Measurements from ENCODE around the gene TRMT1. TPM values are rescaled to one million over a fixed set of nuclear protein-coding genes. Genes with fewer than 3 reads are reported as not detected.

Gene TRMT1
- total and polyA plus RNA-seq, 2 of the 8 experiments (the other 6 are each of a cell fraction or from before 2014, with no cell fraction given): 77.4 to 99.3 TPM

- no peak for FAIRE-seq
- POLR2A ChIA-PET (ENCODE audit: partially characterized antibody): interaction anchor here (0.6 to 19.5 kb wide), 12 partner anchors 5 to 244 kb away, joined by 3 to 228 read pairs (median 8); partner anchors contain the start of genes IER2, NACC1, STX10 and TRMT1
- no peak for DNase-seq (ENCODE audit: low read depth in 1 of 2, low spot score in 2 of 2)
- no peak overlapping the region for H2AK5ac ChIP-seq (ENCODE audit: low read depth, low read length)
- no peak overlapping the region for H3K9ac ChIP-seq (replicated peaks in 1 of 4; ENCODE audit: extremely low read depth in 1 of 4, low read depth in 3 of 4, low read length in 3 of 4)
- no peak overlapping the region for H2BK15ac ChIP-seq (ENCODE audit: low read length)
- no peak overlapping the region for H4K5ac ChIP-seq (ENCODE audit: insufficient read length, low read depth, low read length)
- H4K20me1 ChIP-seq (replicated peaks in 1 of 2; ENCODE audit: control insufficient read depth in 1 of 2, insufficient read depth in 2 of 2, low read length in 2 of 2): peaks cover 47 to 61% of the 10 kb centered on the region in 2 experiments
- H4K91ac ChIP-seq (replicated peaks; ENCODE audit: insufficient read length, low read length): no peak overlapping the region
- no peak overlapping the region for H3K56ac ChIP-seq (replicated peaks; ENCODE audit: insufficient read length, low read depth, low read length)
- H3K23me2 ChIP-seq (ENCODE audit: low read depth, low read length): no peaks in the 10 kb centered on the region
- no peak overlapping the region for H3K27ac ChIP-seq (ENCODE audit: low read depth, low read length)
- H3K4me1 ChIP-seq (replicated peaks in 1 of 4; ENCODE audit: control insufficient read depth in 3 of 4, insufficient read depth in 4 of 4, low read length in 3 of 4): peaks cover 0 to 7% (median 0%) of the 10 kb centered on the region in 4 experiments; a peak in 3 of 7 replicates
- no peak overlapping the region for H4K8ac ChIP-seq (ENCODE audit: extremely low read depth, insufficient read depth, low read length)
- no peak overlapping the region for H3K23ac ChIP-seq (ENCODE audit: insufficient read length)
- H3K4ac ChIP-seq (replicated peaks; ENCODE audit: insufficient read length, low read depth, low read length): no peak overlapping the region
- H3K14ac ChIP-seq (ENCODE audit: insufficient read length): no peak overlapping the region
- peaks cover 42 to 96% of the 10 kb centered on the region in 2 experiments for H3K79me2 ChIP-seq (ENCODE audit: control insufficient read depth in 1 of 2, insufficient read depth in 2 of 2, low read length in 2 of 2)
- no peak overlapping the region for H3K4me2 ChIP-seq (ENCODE audit: insufficient read depth in 1 of 2, low read depth in 2 of 2, low read length in 2 of 2)
- H3K27me3 ChIP-seq (replicated peaks in 1 of 4; ENCODE audit: control insufficient read depth in 3 of 4, extremely low read depth in 1 of 4, insufficient read depth in 3 of 4, low read length in 3 of 4): no peaks in the 10 kb centered on the region
- H2BK12ac ChIP-seq (ENCODE audit: low read depth, low read length): no peak overlapping the region
- H3K4me3 ChIP-seq (ENCODE audit: extremely low read depth in 1 of 4, insufficient read depth in 2 of 4, low read depth in 3 of 4, low read length in 4 of 4): no peak overlapping the region
- CTCF ChIA-PET (ENCODE audit: partially characterized antibody): interaction anchor here (0.6 to 1.5 kb wide), 4 partner anchors 38 to 915 kb away, joined by 3 to 4 read pairs (median 3); no protein-coding TSS in a partner anchor
- H2AFZ ChIP-seq (ENCODE audit: low read length): no peak overlapping the region
- H2BK20ac ChIP-seq (ENCODE audit: low read length): no peak overlapping the region
- no peak overlapping the region for H3K18ac ChIP-seq (ENCODE audit: extremely low read depth, low read length)
- H2BK5ac ChIP-seq (ENCODE audit: low read depth, low read length): no peak overlapping the region
- no peak for TF ChIP-seq CHD1 (IDR thresholded peaks at IDR 0.05; ENCODE audit: low read depth, low read length)
- no peak for TF ChIP-seq HDAC6 (IDR thresholded peaks at IDR 0.05; ENCODE audit: low read depth, low read length)
- TF ChIP-seq CBX5 (IDR thresholded peaks at IDR 0.05; ENCODE audit: low read depth, low read length): no peak
- no peak for TF ChIP-seq EZH2 (IDR thresholded peaks at IDR 0.05; ENCODE audit: low read depth, low read length, severe bottlenecking)
- TF ChIP-seq CEBPB (IDR thresholded peaks at IDR 0.05; ENCODE audit: low read depth, low read length): no peak
- no peak for TF ChIP-seq ASH2L (IDR thresholded peaks at IDR 0.05; ENCODE audit: low read length)
- no peak for TF ChIP-seq MAX (IDR thresholded peaks at IDR 0.05)
- no peak for TF ChIP-seq SP1 (IDR thresholded peaks at IDR 0.05; ENCODE audit: low read depth, low read length)
- TF ChIP-seq YY1 (IDR thresholded peaks at IDR 0.05; ENCODE audit: low read depth, low read length): no peak
- no peak for TF ChIP-seq SAP30 (IDR thresholded peaks at IDR 0.05; ENCODE audit: insufficient read depth, insufficient replicate concordance, low read length)
- TF ChIP-seq ATF3 (IDR thresholded peaks at IDR 0.05; ENCODE audit: insufficient read depth, low read depth, low read length): no peak
- no peak for TF ChIP-seq KDM4A (IDR thresholded peaks at IDR 0.05; ENCODE audit: low read depth, low read length, severe bottlenecking)
- TF ChIP-seq NANOG (IDR thresholded peaks at IDR 0.05; ENCODE audit: insufficient read depth, low read depth, low read length, poor library complexity, severe bottlenecking): no peak
- H3K79me1 ChIP-seq (ENCODE audit: low read depth, low read length): peaks cover 42% of the 10 kb centered on the region
- peaks cover 0 to 5% (median 2%) of the 10 kb centered on the region in 4 experiments; a peak in 4 of 8 replicates for H3K36me3 ChIP-seq (ENCODE audit: control insufficient read depth in 2 of 4, insufficient read depth in 4 of 4, low read length in 3 of 4)
- no peak overlapping the region for H2BK120ac ChIP-seq (replicated peaks; ENCODE audit: low read depth, low read length)
- H3K9me3 ChIP-seq (ENCODE audit: insufficient read depth in 2 of 2, low read depth in 1 of 2, low read length in 1 of 2): no peaks in the 10 kb centered on the region
- WGBS, 2 experiments (ENCODE audit: extremely low coverage in 1 of 2, insufficient coverage in 1 of 2, insufficient read length in 1 of 2, insufficient replicate concordance in 2 of 2, low coverage in 1 of 2, low lambda C conversion rate in 2 of 2, missing lambda C conversion rate in 1 of 2): 97% methylated on average over 5 of the region's 9 CpGs; no CpG with 5 or more reads in 1 of the 2 experiments
Observed at GRCh38 chr19:13127051-13127450, 10.5 kb upstream of the TRMT1 start.

Measured in H1 (cell line).